Liver (tissue), 3 donors: ENCODE data around the gene HOXB5.

Experiments
- CTCF ChIP-seq: fragments of 150-350 bp; IDR thresholded peaks from 2 replicates; pipeline ENCODE4 v1.5.1; 2017; ENCODE audit warnings: improper control_type of control experiment, low read depth, low read length; ENCODE audit not compliant: missing input control
- FOXA1 ChIP-seq: IDR thresholded peaks from 2 replicates; pipeline ENCODE4 v1.6.1; 2016; ENCODE audit warnings: antibody characterized with exemption
- GABPA ChIP-seq, 2 donors: IDR thresholded peaks in 1 of 2; conservative IDR thresholded peaks in 1 of 2; 2 replicates each; pipeline ENCODE4 v1.6.1; 2016; ENCODE audit warnings: antibody characterized with exemption in 2 of 2, mild to moderate bottlenecking in 1 of 2, moderate library complexity in 1 of 2
- JUND ChIP-seq, 2 donors: IDR thresholded peaks; 2 replicates each; pipeline ENCODE4 v1.6.1; 2016; ENCODE audit warnings: antibody characterized with exemption in 2 of 2
- MAX ChIP-seq: IDR thresholded peaks from 2 replicates; pipeline ENCODE4 v1.6.1; 2016; ENCODE audit warnings: antibody characterized with exemption
- RAD21 ChIP-seq, 2 donors: IDR thresholded peaks; 2 replicates each; pipeline ENCODE4 v1.6.1; 2016; ENCODE audit warnings: antibody characterized with exemption in 2 of 2, mild to moderate bottlenecking in 2 of 2
- REST ChIP-seq: IDR thresholded peaks from 2 replicates; pipeline ENCODE4 v1.6.1; 2016; ENCODE audit warnings: antibody characterized with exemption, mild to moderate bottlenecking
- RXRA ChIP-seq, 2 donors: IDR thresholded peaks; 2 replicates each; pipeline ENCODE4 v1.6.1; 2017 to 2018; ENCODE audit warnings: antibody characterized with exemption in 2 of 2, mild to moderate bottlenecking in 1 of 2
- SP1 ChIP-seq: IDR thresholded peaks from 2 replicates; pipeline ENCODE4 v1.6.1; 2018; ENCODE audit warnings: antibody characterized with exemption, mild to moderate bottlenecking
- TAF1 ChIP-seq: conservative IDR thresholded peaks from 2 replicates; pipeline ENCODE4 v1.6.1; 2016; ENCODE audit warnings: antibody characterized with exemption, mild to moderate bottlenecking
- ZBTB33 ChIP-seq: IDR thresholded peaks from 2 replicates; pipeline ENCODE4 v1.6.1; 2016; ENCODE audit warnings: antibody characterized with exemption
- donor health status: healthy.
- donor health status: healthy.

- TF ChIP-seq CTCF (no peak), FOXA1 (no peak), REST (no peak), MAX (no peak), RXRA (IDR thresholded peaks at IDR 0.05) (no peak), JUND (IDR thresholded peaks at IDR 0.05) (no peak), ZBTB33 (no peak), GABPA (IDR thresholded peaks at IDR 0.05 in 1 of 2, conservative IDR thresholded peaks at IDR 0.05 in 1 of 2) (no peak), TAF1 (no peak), RAD21 (IDR thresholded peaks at IDR 0.05) (no peak), SP1 (no peak)
These were observed 27.5 kb downstream of the HOXB5 start for GRCh38 chr17:48565925-48566710.
